ENCODE measurements around the gene GALNT17.

DNA sequence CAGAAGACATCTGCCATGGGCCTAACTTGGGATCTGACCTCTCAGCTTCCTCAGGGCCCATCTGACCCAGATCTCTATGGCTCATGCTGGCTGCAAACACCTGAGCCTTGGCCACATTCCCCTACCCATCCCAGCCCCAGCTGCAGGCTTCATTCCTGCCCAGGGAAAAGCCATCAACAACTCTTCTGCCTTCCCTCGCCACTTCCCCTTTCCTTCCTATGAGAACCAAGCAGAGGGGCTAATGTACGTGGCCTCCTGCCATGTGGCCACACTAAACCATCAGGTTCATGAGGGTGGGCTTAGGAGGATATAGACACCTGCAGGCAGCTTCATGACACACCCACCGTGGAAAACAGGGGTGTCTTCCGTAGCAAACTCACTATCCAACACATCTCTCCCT, 312.2 kb downstream of the GALNT17 start:
- TF ChIP-seq CTCF (IDR thresholded peaks at IDR 0.05) (no peak), POLR2A (IDR thresholded peaks at IDR 0.05) (no peak)

Data from uterus (tissue), 2 donors.